GM19239 (cell line): ENCODE measurements around the gene UQCC2.

Source experiments
- DNase-seq: peaks from one replicate; pipeline ENCODE4 v3.0.0; 2011; ENCODE audit warnings: low spot score; ENCODE audit not compliant: insufficient read length
- FAIRE-seq: peaks from 2 replicates; lab custom pipeline; 2011; peaks lifted over from hg19 to GRCh38; lab: Jason Lieb, UNC

The UQCC2 gene

DNA sequence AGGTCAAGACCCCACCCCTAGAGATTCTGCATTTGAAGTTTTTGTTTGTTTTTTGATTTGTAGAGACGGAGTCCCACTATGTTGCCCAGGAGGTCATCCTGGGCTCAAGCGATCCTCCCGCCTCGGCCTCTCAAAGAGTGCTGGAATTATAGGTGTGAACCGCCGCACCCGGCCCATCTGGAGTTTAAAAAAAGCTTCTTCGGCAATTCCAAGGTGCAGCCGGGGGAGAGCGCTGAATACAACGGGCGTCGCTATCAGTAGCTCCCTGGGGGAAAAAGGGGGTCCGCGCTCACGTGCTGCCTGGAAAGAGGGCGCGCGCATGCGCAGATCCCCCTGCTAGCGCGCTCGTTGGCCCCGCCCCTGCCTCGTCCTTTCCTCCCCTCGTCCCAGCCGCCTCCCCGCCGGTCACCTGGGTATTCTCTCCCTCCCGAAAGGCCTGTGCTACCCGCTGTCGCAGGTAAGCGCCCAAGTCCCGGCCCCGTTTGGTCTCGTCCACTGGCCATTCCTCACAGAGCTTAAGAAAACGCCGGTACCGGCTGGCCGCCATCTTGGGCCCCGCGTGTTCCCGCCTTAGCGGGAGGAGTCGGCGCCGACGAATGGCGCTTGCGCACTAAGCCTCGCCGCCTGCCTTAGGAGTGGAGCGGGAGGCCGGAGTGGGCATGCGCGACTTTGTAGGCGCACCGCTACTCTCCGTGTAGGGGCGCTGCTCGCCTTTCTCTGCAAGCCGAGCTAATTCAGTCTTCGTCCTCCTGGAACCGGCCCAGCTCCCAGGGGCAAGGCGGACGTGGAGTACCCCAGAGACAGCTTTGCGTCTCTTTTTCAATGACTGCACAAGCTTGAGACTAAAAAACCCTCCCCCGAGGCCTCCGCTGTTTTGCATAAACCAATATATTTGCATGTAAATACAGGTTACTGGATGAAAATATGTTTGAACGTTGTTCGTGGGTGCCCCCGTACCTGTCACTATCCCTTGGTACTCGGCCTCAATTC, at the start of gene UQCC2:
TSS of gene UQCC2 (minus strand) at position 561 of the 990 bp plus-strand sequence. CDS start at position 547, 14 bp downstream.
- DNase-seq (peak; percentile 89), FAIRE-seq (peak; percentile 95)

DNA sequence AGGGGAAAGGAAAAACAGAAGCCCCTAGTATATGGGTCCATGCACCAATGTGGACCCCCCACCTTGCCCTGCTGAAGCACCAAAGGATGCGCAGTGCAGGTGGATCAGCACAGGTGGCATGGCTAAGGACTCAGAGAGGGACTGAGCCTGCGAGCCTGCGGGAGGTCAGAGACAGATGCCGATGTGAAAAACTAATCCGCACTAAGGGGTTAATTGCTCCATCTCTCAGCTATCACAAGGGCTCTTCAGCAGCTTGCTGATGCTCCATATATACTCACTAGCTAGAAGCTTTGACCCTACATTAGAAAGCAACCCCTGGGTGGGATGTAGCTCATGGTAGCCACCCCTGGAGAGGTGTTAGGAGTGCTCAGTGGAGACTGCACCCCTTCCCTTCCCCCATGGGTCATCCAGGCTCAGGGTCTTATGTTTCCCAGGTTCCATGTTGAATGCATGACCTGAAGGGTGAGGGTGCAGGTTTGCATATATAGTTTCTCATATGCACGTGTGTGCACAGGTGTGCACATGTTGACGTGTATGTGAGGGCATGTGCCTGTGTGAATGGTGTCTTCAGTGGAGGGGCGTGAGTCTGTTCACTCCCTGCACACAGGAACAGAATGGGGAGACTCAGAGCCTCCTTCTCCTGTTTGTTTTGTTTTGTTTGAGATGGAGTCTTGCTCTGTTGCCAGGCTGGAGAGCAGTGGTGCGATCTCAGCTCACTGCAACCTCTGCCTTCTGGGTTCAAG, 48.6 kb upstream of the UQCC2 start:
- FAIRE-seq (no peak), DNase-seq (no peak)

DNA sequence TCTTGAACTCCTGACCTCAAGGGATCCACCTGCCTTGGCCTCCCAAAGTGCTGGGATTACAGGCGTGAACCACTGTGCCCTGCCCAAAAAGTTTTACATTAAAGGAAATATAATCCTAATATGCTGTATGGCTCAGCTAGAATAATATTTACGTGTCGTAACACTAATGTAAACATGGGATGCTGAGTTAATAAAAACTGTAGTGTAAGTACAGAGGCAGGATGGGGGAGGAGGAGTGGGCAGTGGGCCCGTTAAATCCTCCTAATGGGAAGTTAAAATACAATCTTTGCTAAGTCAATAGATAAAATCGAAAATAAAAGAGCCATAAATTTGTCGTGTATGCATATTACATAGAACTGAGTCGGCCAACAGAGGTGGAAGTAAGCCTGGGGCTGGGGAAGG, 47.3 kb upstream of the UQCC2 start:
- DNase-seq = no peak
- FAIRE-seq = no peak

DNA sequence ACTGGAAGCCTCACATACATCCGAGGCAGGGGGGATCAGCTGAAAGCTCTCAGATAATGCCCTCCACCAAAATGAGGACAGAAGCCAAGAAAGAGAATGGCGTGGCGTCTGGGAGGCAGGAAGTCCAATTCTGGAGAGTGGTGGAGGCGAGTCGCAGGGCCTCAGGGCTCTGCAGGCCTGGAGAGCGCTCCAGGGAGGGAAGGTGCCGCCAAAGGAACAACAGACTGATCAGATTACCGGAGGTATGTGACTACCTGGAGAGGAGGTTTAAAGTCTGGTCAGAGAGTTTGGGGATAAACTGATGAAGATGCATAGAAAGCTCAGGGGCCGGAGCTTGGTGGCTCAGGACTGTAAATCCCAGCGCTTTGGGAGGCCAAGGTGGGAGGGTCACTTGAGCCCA, 46.4 kb upstream of the UQCC2 start:
- DNase-seq (no peak), FAIRE-seq (no peak)

DNA sequence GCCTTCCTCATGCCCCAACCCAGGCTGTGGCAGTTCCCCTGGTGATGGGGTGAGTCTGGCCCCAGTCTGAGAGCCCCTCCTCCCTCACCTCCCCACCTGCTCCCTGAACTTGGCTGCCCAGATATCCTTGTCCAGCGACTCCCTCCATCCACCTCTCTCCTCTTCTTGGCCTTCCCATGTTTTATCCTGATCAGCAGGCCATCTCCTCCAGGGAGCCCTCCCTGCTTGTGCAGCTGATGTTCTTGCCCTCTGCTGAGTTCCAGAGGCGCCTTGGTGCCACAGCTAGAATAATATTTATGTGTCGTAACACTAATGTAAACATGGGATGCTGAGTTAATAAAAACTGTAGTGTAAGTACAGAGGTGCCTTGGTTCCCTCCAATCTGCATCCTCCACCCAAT, 45.6 kb upstream of the UQCC2 start:
- FAIRE-seq (no peak), DNase-seq (no peak)

DNA sequence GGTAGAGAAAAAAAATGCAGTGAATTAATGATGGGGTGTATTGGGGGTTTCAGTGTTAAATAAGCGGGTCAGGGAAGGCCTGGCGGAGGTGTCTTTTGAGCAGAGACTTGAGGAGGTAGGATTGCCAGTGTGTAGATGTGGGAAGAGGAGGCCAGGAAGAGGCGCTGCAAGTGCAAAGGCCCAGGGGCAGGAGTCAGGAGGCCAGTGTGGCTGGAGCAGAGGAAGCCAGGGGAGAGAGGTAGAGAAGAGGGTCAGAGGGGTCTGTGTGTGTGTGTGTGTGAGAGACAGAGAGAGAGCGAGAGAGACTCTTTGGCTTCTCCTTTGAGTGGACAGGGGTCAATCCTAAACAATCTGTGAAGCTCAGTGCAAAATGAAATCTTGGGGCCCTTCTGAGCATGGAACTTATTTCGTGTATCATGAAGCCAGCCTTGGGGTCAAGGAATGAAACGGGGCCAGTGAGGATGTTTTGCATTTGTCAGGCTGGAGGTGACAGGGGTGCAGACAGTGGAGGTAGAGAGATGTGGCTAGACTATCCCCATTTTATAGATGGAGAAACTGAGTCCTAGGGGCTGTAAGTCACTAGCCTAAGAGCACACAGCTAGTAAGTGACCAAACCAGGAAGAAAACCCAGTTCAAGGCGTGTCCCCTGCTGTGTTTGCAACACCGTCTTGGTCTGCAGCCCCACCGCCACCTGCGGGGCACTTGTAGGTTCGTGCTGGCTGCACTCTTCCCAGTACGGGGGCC, 44.9 kb upstream of the UQCC2 start:
- DNase-seq = no peak
- no peak for FAIRE-seq

DNA sequence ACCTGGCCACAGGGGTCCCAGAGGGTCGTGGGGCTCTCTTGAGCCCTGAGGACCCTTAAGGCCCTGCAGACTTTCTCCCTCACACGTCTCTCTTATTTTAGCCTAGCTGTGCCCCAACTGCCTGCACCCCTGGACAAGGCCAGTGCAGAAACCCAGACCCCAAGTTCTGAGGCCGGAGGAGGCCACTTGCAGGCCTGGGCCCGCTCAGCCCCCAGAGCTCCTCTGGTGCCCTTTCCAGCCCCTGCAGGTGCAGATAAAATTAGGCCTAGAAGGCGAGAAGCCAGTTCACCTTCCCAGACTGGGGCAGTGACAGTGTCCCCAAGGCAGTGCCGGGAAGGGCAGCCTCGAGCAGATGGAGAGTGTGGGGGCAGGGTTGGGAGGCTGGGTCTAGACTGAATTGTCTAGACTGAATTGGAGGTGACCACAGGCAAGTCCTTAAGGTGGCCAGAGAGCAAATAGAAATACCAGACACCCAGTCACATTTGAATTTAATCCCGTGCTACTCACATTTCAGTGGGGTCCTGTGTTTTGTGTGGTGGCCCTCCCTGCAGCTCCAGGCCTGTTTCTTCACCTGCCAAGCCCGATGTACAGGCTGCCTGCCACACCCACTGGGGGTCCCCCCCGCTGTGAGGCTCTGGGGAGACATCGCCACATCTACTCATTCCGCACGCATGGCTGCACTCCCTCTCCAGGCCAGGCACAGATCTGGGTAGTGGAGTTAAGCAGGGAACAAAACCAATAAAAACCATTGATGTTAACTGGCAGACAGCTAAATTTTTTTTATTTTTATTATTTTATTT, 43.8 kb upstream of the UQCC2 start:
- no peak for DNase-seq
- FAIRE-seq = no peak

DNA sequence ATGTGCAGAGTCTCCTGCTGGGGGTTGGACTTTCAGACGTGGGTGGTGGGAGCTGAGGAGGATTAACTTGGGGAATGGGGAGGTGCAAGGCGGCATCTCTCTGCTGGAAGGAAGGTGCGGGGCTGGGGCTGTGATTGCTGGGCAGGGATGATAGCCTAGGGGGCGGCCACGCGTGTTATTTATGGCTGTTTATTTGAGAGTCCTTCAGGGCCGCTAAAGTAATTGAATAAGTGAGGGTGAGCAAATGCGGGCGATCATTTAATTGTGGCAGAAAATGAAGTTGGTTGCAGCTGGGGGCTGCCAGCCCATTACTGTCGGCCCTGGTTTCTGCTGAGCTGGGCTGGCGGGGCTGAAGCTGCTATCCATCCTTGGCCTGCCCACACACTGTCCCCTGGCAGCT, 42.7 kb upstream of the UQCC2 start:
- no peak for FAIRE-seq
- no peak for DNase-seq

DNA sequence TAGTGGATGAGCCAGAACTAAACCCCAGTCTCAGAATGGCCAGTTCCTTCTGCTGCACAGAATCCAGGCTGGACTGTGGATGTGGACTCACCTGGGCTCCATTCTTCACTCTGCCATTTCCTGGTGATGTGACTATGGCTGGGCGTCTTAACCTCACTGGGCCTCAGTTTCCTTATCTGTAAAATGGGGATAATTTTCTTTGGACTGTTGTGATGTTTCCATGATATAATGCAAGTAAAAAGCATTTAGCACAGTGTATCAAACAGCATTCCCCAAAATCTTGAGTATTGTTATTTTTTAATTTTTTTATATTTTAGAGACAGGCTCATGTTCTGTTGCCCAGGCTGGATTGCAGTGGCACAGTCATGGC, 41.1 kb upstream of the UQCC2 start:
- FAIRE-seq (no peak), DNase-seq (no peak)

DNA sequence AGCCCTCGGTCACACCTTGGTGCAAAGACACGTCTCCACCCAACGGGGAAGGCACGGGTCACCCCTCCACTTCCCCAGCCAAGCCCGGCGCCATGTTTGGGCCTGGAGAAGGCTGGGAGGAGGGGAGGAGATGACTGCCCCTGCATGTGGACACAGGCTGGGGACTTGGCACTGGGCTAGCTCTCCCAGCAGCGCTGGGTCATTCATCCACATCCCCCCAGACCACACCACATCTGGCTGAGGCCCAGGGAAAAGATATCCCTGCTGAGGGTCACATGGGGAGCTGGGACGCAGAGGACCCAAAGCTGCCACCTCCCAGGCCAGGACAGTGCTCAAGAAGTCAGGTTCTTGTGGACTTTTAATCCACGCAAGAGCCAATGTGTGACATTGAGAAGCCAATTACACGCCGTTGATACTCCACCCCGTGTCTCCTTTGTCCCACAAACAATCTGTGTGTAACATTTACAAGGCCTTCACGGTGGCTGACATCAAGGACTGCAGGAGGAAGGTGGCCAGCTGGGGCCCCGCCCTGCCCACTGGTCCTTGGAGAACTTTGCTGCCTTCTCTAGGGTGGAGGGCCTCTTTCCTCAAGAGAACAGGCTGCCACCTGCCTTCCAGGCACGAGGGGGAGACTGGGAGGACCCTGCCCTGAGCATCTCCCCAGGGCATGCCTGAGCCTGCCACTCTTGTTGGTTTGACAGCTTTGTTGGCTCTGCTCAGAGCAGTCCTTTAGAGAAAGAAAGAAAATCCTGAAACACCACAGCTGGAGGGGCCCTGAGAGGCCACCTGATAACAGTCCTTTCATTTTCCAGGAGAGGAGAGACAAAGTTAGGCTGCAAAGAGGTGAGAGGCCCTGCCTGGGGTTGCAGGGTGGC, 40.5 kb upstream of the UQCC2 start:
- FAIRE-seq (no peak), DNase-seq (no peak)

DNA sequence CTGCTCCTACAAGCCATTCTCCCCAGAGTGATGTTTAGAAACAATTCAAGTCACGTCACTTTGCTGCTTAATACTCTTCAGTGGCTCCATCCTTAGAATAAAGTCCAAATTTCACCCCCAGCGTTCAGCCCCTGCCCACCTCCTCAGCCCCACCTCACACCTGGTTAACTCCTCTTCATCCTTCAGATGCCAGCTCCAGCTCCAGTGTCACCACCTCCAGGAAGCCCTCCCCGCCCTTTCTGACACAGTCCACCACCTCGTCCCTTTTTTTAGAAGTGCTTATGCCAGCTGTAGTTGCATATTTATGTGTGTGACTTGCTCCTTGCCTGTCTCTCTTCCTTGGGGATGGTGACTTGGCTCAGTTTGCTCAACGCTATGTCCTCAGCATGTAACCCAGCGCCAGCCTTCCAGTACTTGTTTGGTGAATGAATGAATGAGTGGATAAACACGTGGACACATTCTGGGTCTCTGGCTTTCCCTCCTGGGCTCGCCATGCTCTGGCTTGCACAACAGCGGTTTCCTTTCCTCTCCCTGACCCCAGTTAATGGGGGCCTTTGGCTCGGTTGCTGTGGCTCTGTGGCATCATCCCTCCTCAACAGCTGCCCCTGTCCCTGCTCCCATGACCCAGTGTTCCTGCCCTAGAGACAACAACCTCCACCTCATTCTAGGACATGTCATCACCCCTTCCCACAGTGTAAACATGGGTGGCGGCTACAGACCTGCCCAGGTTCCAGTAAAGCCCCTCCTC, 38.9 kb upstream of the UQCC2 start:
- FAIRE-seq (no peak), DNase-seq (no peak)

DNA sequence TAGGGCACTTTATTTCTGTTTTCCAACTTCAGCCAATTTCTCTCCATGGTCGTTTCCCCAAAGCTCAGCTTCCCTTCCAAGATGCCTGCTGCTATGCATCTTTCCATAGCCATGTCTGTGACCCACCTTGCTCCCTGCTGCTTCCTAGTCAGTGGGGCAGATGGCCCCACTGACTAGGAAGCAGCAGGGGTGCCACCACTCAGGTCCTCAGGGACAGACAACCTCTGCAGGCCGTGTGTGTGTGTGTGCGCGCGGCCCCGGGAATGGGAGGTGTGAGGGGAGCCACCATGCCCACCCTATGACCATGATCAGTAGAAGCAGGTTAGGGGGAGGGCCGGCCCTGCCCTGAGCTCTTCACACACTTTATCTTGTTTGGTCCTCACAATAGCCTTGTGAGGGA, 37.9 kb upstream of the UQCC2 start:
- FAIRE-seq (no peak), DNase-seq (no peak)

DNA sequence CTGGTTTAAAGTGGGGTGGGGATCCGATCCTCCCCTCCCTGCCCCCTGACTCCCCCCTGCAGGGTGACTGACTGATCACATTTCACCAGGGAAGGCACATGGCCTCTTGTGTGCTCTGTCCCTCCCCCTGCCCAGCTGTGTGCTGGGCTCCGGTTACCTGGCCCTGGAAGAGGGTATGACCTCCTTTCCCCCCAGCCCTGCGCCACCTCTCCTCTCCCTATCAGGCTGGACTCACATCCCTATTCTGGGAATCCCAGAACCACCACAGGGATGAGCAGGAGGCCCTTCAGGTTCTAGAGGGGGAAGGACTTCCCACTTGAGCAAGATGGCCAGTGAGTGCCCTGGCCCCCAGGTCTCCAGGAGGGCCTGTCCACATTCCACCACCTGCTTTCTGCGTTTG, 37.3 kb upstream of the UQCC2 start:
- FAIRE-seq = no peak
- DNase-seq = no peak

DNA sequence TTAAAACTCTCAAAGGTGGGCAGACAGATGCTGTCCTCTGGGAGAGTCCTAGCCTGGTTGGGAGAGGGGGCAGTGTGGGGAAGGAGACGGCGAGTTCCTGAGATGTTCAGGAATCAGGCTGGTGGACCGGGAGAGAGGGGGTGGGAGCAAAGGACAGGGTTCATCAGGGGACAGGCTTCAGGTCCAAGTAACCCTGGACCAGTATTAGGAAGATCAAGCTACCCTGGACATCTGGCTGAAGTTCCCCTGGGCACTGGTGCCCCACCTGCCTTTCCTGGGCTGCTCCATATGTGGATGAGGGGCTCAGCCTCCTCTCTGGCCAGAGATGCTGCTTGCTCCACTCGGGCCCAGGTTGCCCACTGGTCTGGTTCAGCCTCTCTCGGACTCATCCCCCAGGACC, 36.3 kb upstream of the UQCC2 start:
- FAIRE-seq (no peak), DNase-seq (no peak)

DNA sequence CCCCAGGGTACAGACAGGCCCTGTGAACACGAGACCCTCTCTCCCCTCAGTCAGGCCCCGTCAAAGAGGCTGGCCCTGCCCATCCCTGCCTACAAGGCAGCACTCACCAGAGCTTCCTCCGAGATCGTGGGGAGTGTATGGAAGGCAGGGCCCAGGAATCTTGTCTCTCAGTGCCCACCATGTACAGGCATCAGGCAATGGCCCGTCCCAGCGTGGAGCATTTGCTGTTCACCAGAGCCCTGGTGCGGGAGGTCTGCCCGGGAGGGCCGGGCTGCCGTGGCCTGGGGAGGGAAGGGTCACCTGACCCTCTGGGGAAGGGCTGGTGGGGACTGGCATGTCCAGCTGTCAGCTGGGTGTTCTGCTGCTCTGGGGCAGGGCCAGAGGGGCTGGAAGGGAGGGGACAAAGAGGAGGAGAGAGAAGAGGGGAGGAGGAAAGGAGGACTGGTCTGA, 35.2 kb upstream of the UQCC2 start, which contains the start of gene IP6K3:
TSS of gene IP6K3 (minus strand) at position 255 of the 450 bp plus-strand sequence. CDS start 11,429 bp downstream, outside the sequence.
- DNase-seq (no peak), FAIRE-seq (no peak)

DNA sequence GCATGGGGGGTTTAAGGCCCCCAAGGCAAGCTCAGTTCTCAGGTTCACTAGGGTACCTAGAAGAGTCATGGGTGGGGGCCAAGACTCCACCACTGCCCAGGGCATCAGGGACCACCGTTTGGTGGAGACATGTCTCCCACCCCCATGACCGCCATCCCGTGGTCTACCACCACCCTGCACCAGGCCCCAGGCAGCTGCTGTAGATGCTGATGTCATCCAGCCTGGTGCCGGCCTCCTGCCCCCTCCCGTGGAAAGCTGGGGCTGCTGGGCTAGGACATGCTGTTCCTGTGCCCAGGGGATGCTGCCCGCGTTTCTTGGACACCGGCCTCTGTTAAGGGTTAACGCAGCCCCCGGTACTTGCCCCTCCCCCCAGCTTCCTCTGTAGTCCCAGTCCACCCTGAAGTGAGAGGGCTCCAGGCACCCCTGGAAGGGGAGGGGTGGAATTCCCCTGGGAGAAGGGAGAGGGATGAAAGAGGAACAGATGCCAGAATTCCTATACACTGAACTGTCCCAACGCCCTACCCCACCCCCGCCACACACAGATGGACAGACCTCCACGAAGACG, 34.6 kb upstream of the UQCC2 start:
- no peak for FAIRE-seq
- no peak for DNase-seq

DNA sequence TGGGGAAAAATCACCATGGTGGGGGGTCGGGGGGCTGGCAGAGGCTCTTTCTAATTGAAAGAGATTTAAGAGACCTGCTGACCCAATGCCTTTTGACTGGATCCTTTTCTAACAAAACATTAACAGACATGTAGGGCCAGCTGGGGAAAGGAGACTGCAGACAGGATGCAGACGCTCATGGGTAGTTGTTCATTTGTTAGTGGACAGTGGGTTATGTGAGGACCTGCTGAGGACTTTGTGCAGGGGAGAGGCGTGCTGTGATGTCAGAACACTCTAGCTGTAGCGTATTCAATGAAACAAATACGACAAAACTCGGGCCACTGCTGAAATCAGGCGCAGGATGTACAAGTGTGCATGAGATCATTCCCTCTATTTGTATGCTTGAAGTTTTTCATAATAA, 34.0 kb upstream of the UQCC2 start:
- DNase-seq = no peak
- FAIRE-seq = no peak
